Measurements from ENCODE around the gene LTBP3.

Gene LTBP3

DNA sequence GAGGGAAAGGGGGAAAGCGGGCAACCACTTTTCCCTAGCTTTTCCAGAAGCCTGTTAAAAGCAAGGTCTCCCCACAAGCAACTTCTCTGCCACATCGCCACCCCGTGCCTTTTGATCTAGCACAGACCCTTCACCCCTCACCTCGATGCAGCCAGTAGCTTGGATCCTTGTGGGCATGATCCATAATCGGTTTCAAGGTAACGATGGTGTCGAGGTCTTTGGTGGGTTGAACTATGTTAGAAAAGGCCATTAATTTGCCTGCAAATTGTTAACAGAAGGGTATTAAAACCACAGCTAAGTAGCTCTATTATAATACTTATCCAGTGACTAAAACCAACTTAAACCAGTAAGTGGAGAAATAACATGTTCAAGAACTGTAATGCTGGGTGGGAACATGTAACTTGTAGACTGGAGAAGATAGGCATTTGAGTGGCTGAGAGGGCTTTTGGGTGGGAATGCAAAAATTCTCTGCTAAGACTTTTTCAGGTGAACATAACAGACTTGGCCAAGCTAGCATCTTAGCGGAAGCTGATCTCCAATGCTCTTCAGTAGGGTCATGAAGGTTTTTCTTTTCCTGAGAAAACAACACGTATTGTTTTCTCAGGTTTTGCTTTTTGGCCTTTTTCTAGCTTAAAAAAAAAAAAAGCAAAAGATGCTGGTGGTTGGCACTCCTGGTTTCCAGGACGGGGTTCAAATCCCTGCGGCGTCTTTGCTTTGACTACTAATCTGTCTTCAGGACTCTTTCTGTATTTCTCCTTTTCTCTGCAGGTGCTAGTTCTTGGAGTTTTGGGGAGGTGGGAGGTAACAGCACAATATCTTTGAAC lies 52.5 kb downstream of the LTBP3 start:
- no peak for DNase-seq

DNA sequence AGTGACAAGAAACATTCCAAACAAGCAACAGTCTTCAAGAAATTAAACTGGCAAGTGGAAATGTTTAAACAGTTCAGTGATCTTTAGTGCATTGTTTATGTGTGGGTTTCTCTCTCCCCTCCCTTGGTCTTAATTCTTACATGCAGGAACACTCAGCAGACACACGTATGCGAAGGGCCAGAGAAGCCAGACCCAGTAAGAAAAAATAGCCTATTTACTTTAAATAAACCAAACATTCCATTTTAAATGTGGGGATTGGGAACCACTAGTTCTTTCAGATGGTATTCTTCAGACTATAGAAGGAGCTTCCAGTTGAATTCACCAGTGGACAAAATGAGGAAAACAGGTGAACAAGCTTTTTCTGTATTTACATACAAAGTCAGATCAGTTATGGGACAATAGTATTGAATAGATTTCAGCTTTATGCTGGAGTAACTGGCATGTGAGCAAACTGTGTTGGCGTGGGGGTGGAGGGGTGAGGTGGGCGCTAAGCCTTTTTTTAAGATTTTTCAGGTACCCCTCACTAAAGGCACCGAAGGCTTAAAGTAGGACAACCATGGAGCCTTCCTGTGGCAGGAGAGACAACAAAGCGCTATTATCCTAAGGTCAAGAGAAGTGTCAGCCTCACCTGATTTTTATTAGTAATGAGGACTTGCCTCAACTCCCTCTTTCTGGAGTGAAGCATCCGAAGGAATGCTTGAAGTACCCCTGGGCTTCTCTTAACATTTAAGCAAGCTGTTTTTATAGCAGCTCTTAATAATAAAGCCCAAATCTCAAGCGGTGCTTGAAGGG lies 53.3 kb downstream of the LTBP3 start:
- DNase-seq = no peak

DNA sequence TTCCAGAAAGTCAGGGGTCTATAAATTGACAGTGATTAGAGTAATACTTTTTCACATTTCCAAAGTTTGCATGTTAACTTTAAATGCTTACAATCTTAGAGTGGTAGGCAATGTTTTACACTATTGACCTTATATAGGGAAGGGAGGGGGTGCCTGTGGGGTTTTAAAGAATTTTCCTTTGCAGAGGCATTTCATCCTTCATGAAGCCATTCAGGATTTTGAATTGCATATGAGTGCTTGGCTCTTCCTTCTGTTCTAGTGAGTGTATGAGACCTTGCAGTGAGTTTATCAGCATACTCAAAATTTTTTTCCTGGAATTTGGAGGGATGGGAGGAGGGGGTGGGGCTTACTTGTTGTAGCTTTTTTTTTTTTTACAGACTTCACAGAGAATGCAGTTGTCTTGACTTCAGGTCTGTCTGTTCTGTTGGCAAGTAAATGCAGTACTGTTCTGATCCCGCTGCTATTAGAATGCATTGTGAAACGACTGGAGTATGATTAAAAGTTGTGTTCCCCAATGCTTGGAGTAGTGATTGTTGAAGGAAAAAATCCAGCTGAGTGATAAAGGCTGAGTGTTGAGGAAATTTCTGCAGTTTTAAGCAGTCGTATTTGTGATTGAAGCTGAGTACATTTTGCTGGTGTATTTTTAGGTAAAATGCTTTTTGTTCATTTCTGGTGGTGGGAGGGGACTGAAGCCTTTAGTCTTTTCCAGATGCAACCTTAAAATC lies 54.0 kb downstream of the LTBP3 start:
- DNase-seq = peak in 1 of 2 donors; percentile 45

DNA sequence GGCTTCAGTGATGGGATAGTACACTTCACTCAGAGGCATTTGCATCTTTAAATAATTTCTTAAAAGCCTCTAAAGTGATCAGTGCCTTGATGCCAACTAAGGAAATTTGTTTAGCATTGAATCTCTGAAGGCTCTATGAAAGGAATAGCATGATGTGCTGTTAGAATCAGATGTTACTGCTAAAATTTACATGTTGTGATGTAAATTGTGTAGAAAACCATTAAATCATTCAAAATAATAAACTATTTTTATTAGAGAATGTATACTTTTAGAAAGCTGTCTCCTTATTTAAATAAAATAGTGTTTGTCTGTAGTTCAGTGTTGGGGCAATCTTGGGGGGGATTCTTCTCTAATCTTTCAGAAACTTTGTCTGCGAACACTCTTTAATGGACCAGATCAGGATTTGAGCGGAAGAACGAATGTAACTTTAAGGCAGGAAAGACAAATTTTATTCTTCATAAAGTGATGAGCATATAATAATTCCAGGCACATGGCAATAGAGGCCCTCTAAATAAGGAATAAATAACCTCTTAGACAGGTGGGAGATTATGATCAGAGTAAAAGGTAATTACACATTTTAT lies 54.7 kb downstream of the LTBP3 start:
- DNase-seq = no peak

DNA sequence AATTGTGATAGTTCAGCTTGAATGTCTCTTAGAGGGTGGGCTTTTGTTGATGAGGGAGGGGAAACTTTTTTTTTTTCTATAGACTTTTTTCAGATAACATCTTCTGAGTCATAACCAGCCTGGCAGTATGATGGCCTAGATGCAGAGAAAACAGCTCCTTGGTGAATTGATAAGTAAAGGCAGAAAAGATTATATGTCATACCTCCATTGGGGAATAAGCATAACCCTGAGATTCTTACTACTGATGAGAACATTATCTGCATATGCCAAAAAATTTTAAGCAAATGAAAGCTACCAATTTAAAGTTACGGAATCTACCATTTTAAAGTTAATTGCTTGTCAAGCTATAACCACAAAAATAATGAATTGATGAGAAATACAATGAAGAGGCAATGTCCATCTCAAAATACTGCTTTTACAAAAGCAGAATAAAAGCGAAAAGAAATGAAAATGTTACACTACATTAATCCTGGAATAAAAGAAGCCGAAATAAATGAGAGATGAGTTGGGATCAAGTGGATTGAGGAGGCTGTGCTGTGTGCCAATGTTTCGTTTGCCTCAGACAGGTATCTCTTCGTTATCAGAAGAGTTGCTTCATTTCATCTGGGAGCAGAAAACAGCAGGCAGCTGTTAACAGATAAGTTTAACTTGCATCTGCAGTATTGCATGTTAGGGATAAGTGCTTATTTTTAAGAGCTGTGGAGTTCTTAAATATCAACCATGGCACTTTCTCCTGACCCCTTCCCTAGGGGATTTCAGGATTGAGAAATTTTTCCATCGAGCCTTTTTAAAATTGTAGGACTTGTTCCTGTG lies 55.4 kb downstream of the LTBP3 start:
- no peak for DNase-seq

DNA sequence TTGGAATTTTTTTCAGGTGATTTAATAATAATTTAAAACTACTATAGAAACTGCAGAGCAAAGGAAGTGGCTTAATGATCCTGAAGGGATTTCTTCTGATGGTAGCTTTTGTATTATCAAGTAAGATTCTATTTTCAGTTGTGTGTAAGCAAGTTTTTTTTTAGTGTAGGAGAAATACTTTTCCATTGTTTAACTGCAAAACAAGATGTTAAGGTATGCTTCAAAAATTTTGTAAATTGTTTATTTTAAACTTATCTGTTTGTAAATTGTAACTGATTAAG lies 55.9 kb downstream of the LTBP3 start:
- DNase-seq = no peak

DNA sequence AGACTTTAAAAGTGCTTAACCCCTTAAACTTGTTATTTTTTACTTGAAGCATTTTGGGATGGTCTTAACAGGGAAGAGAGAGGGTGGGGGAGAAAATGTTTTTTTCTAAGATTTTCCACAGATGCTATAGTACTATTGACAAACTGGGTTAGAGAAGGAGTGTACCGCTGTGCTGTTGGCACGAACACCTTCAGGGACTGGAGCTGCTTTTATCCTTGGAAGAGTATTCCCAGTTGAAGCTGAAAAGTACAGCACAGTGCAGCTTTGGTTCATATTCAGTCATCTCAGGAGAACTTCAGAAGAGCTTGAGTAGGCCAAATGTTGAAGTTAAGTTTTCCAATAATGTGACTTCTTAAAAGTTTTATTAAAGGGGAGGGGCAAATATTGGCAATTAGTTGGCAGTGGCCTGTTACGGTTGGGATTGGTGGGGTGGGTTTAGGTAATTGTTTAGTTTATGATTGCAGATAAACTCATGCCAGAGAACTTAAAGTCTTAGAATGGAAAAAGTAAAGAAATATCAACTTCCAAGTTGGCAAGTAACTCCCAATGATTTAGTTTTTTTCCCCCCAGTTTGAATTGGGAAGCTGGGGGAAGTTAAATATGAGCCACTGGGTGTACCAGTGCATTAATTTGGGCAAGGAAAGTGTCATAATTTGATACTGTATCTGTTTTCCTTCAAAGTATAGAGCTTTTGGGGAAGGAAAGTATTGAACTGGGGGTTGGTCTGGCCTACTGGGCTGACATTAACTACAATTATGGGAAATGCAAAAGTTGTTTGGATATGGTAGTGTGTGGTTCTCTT lies 56.5 kb downstream of the LTBP3 start:
- DNase-seq = no peak

DNA sequence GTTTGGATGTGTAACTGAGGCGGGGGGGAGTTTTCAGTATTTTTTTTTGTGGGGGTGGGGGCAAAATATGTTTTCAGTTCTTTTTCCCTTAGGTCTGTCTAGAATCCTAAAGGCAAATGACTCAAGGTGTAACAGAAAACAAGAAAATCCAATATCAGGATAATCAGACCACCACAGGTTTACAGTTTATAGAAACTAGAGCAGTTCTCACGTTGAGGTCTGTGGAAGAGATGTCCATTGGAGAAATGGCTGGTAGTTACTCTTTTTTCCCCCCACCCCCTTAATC lies 57.0 kb downstream of the LTBP3 start:
- no peak for DNase-seq

DNA sequence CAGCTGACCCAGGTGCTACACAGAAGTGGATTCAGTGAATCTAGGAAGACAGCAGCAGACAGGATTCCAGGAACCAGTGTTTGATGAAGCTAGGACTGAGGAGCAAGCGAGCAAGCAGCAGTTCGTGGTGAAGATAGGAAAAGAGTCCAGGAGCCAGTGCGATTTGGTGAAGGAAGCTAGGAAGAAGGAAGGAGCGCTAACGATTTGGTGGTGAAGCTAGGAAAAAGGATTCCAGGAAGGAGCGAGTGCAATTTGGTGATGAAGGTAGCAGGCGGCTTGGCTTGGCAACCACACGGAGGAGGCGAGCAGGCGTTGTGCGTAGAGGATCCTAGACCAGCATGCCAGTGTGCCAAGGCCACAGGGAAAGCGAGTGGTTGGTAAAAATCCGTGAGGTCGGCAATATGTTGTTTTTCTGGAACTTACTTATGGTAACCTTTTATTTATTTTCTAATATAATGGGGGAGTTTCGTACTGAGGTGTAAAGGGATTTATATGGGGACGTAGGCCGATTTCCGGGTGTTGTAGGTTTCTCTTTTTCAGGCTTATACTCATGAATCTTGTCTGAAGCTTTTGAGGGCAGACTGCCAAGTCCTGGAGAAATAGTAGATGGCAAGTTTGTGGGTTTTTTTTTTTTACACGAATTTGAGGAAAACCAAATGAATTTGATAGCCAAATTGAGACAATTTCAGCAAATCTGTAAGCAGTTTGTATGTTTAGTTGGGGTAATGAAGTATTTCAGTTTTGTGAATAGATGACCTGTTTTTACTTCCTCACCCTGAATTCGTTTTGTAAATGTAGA lies 57.6 kb downstream of the LTBP3 start:
- peak in 1 of 2 donors; percentile 37 for DNase-seq

DNA sequence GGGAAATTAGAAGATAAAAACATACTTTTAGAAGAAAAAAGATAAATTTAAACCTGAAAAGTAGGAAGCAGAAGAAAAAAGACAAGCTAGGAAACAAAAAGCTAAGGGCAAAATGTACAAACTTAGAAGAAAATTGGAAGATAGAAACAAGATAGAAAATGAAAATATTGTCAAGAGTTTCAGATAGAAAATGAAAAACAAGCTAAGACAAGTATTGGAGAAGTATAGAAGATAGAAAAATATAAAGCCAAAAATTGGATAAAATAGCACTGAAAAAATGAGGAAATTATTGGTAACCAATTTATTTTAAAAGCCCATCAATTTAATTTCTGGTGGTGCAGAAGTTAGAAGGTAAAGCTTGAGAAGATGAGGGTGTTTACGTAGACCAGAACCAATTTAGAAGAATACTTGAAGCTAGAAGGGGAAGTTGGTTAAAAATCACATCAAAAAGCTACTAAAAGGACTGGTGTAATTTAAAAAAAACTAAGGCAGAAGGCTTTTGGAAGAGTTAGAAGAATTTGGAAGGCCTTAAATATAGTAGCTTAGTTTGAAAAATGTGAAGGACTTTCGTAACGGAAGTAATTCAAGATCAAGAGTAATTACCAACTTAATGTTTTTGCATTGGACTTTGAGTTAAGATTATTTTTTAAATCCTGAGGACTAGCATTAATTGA lies 58.3 kb downstream of the LTBP3 start:
- no peak for DNase-seq

DNA sequence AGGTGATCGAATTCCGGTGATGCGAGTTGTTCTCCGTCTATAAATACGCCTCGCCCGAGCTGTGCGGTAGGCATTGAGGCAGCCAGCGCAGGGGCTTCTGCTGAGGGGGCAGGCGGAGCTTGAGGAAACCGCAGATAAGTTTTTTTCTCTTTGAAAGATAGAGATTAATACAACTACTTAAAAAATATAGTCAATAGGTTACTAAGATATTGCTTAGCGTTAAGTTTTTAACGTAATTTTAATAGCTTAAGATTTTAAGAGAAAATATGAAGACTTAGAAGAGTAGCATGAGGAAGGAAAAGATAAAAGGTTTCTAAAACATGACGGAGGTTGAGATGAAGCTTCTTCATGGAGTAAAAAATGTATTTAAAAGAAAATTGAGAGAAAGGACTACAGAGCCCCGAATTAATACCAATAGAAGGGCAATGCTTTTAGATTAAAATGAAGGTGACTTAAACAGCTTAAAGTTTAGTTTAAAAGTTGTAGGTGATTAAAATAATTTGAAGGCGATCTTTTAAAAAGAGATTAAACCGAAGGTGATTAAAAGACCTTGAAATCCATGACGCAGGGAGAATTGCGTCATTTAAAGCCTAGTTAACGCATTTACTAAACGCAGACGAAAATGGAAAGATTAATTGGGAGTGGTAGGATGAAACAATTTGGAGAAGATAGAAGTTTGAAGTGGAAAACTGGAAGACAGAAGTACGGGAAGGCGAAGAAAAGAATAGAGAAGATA lies 59.0 kb downstream of the LTBP3 start, which contains the start of gene MALAT1:
TSS of gene MALAT1 (plus strand) at position 69 of the 736 bp plus-strand sequence.
- DNase-seq = peak; percentile 90 to 95

DNA sequence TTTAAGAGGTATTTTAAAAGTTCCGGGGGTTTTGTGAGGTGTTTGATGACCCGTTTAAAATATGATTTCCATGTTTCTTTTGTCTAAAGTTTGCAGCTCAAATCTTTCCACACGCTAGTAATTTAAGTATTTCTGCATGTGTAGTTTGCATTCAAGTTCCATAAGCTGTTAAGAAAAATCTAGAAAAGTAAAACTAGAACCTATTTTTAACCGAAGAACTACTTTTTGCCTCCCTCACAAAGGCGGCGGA lies 59.5 kb downstream of the LTBP3 start:
- DNase-seq = no peak

DNA sequence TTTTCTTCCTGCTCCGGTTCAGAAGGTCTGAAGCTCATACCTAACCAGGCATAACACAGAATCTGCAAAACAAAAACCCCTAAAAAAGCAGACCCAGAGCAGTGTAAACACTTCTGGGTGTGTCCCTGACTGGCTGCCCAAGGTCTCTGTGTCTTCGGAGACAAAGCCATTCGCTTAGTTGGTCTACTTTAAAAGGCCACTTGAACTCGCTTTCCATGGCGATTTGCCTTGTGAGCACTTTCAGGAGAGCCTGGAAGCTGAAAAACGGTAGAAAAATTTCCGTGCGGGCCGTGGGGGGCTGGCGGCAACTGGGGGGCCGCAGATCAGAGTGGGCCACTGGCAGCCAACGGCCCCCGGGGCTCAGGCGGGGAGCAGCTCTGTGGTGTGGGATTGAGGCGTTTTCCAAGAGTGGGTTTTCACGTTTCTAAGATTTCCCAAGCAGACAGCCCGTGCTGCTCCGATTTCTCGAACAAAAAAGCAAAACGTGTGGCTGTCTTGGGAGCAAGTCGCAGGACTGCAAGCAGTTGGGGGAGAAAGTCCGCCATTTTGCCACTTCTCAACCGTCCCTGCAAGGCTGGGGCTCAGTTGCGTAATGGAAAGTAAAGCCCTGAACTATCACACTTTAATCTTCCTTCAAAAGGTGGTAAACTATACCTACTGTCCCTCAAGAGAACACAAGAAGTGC lies 60.0 kb downstream of the LTBP3 start:
- peak; percentile 55 to 63 for DNase-seq

DNA sequence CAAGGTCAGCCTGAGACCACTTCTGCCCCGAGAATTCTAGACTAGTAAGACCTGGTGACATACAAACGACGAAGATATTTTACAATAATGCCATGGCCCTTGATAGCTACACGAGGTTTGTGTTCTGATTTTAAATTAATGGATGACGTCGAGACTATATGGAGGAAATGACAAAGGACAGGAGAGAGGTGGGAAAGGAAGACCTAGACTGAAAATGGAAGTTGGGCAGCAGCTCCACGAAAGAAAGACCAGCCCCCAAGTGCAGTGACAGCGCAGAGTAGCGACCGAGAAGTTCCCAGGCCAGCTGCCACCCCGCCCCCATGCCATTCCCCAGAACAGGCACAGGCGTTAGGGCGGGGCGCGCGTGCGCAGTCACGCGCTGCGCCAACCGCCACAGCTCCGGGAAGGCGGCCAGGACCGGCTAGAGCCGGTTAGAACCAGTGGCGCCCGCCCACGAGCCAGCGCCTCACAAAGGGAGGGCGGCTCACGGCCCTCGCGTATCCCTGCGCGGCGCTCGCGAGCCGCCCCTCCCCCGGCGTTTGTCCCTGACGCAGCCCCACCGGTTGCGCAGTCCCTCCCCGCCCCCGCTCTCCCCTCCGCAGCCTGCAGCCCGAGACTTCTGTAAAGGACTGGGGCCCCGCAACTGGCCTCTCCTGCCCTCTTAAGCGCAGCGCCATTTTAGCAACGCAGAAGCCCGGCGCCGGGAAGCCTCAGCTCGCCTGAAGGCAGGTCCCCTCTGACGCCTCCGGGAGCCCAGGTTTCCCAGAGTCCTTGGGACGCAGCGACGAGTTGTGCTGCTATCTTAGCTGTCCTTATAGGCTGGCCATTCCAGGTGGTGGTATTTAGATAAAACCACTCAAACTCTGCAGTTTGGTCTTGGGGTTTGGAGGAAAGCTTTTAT lies 60.8 kb downstream of the LTBP3 start:
- peak; percentile 100 for DNase-seq

DNA sequence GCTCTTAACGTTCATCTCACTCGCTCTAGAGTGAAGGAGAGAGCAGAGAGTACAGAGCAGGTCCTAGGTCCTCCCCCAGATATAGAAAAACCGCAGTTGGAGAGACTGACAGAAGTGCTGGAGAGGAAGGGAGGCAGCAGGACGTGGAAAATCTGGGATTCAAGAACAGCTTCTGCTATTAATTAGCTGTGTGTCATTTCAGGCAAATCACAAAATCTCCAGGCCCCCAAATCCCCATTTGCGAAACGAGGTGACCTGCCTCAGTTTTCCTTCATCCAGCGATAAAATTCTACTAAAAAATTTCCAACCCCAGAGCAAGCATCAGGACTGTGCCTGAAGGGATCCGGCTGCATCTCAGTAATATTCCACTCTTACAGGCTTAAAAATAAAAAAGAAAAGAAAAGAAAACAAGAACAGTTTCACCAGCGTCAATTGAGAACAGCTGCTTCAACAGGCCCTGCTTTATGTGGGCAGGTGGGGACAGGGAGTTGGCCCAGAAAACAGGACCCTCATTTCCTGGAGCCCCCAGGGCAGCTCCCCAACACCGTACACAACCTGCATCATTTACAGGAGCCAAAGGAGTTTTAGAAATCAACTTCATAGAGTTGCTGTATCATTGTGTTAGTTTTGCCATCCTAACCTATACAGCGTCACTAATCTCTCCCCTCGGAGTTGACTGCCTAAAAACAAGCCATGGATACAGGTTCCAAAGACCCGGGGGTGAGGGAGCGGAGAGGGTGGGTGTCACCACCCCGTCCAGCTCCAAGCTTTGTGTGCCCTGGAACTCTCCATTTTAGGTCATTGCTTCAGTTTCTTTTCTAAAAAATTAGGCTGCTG lies 61.6 kb downstream of the LTBP3 start:
- DNase-seq = peak; percentile 51 to 52

DNA sequence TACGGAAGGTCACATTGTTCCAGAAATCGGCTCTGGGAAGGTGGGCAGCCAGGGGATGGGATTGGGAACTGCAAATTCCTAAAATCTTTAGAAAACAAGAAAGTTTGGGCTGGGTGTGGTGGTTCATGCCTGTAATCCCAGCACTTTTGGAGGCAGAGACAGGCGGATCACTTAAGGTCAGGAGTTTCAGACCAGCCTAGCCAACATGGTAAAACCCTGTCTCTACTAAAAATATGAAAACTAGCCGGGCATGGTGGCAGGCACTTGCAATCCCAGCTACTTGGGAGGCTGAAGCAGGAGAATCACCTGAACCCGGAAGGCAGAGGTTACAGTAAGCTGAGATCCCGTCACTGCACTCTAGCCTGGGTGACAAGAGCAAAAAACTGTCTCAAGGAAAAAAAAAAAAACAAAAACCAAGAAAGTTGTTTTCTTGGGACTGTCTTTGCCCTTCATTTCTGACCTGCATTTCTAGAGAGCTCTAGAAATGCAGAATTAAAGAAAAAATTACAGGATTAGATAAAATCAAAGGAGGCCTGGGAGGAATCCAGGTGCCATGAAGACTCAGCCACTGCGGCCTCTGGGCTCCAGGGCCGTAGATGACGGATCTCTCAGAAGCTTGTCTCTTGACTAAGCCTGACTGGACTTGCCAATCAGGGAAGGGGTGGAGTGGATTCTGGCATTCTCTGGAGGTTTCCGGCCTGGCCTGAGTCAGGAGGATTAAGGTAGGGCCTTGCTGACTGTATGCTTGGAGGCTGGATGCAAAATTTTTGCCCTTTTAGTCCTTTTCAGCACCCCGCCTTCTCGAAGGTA lies 64.6 kb downstream of the LTBP3 start:
- DNase-seq = peak in 1 of 2 donors; percentile 30
